Neural crest cell (in vitro differentiated cells): Measurements from ENCODE around the gene PPP3CA. TPM values are rescaled to one million over a fixed set of nuclear protein-coding genes. Genes with fewer than 3 reads are reported as not detected.

Experiments used
- DNase-seq: peaks from one replicate; pipeline ENCODE4 v3.0.0; 2021; ENCODE audit warnings: low read depth, mixed read lengths, low spot score
- H3K27ac Mint-ChIP-seq: one replicate; pipeline ENCODE4 v1.8.0; 2021; ENCODE audit warnings: mild to moderate bottlenecking, mixed read lengths; ENCODE audit not compliant: unreplicated experiment
- H3K27me3 Mint-ChIP-seq: 2 replicates; pipeline ENCODE4 v1.8.0; 2021; ENCODE audit warnings: low read depth, mild to moderate bottlenecking, mixed read lengths
- H3K36me3 Mint-ChIP-seq: 2 replicates; pipeline ENCODE4 v1.8.0; 2021; ENCODE audit warnings: low read depth, mild to moderate bottlenecking, mixed read lengths
- H3K4me1 Mint-ChIP-seq: 2 replicates; pipeline ENCODE4 v1.8.0; 2021; ENCODE audit warnings: mixed read lengths
- H3K4me3 Mint-ChIP-seq: one replicate; pipeline ENCODE4 v1.8.0; 2021; ENCODE audit warnings: mild to moderate bottlenecking, mixed read lengths
- H3K9me3 Mint-ChIP-seq: 2 replicates; pipeline ENCODE4 v1.8.0; 2021; ENCODE audit warnings: mixed read lengths
- CTCF ChIP-seq: fragments of 200-600 bp; sonication (generic); conservative IDR thresholded peaks from 2 replicates; pipeline ENCODE4 v1.5.0; 2021; ENCODE audit warnings: antibody characterized with exemption, mild to moderate bottlenecking
- total RNA-seq: library from RNA; stranded (reverse); gene quantifications from 2 replicates; pipeline ENCODE4 v1.2.1, GENCODE V29; 2021

PPP3CA gene
- total RNA-seq, 1 donor from 2014 or later = 12.2 TPM

DNA sequence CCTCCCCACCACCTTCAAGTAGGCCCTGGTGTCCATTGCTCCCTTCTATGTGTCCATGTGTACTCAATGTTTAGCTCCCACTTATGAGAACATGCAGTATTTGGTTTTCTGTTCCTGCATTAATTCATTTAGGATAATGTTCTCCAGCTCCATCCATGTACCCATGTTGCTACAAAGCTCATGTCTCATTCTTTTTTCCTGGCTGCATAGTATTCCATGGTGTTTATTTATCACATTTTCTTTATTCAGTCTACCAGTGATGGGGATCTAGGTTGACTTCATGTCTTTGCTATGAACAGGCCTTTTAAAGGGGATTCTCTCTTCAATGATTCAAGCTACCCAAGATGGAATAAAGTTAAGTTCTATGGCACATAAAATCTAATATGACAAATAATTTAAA, 119.6 kb downstream of the PPP3CA start:
- Mint-ChIP-seq H3K4me1 (no peaks in the 10 kb centered on the region), H3K27ac (no peak overlapping the region), H3K27me3 (no peaks in the 10 kb centered on the region), H3K36me3 (no peaks in the 10 kb centered on the region), H3K9me3 (no peaks in the 10 kb centered on the region), H3K4me3 (no peak overlapping the region)
- DNase-seq = no peak
- TF ChIP-seq CTCF = no peak

- Mint-ChIP-seq H3K27ac (peak overlapping the region; percentile 32), H3K36me3 (no peaks in the 10 kb centered on the region)
- no peak for TF ChIP-seq CTCF
These were observed 122.7 kb downstream of the PPP3CA start for GRCh38 chr4:101224358-101225218.

GRCh38 chr4:101222156-101222845, 125.0 kb downstream of the PPP3CA start:
- Mint-ChIP-seq H3K4me3 (no peak overlapping the region), H3K27ac (no peak overlapping the region), H3K36me3 (no peaks in the 10 kb centered on the region), H3K9me3 (no peaks in the 10 kb centered on the region), H3K27me3 (no peaks in the 10 kb centered on the region), H3K4me1 (no peaks in the 10 kb centered on the region)
- DNase-seq = no peak
- TF ChIP-seq CTCF = no peak

More at GRCh38 chr4:101224358-101225218, 122.7 kb downstream of the PPP3CA start:
- H3K27me3 Mint-ChIP-seq = no peaks in the 10 kb centered on the region
- DNase-seq = no peak
- H3K4me1 Mint-ChIP-seq = no peaks in the 10 kb centered on the region
- no peak overlapping the region for H3K4me3 Mint-ChIP-seq
- H3K9me3 Mint-ChIP-seq = no peaks in the 10 kb centered on the region

- no peak overlapping the region for H3K4me3 Mint-ChIP-seq
- H3K4me1 Mint-ChIP-seq = no peaks in the 10 kb centered on the region
- no peak for TF ChIP-seq CTCF
- H3K27ac Mint-ChIP-seq = no peak overlapping the region
- no peaks in the 10 kb centered on the region for H3K27me3 Mint-ChIP-seq
- no peak for DNase-seq
- H3K9me3 Mint-ChIP-seq = no peaks in the 10 kb centered on the region
- no peaks in the 10 kb centered on the region for H3K36me3 Mint-ChIP-seq
These were observed 126.0 kb downstream of the PPP3CA start for GRCh38 chr4:101221294-101221693.

DNA sequence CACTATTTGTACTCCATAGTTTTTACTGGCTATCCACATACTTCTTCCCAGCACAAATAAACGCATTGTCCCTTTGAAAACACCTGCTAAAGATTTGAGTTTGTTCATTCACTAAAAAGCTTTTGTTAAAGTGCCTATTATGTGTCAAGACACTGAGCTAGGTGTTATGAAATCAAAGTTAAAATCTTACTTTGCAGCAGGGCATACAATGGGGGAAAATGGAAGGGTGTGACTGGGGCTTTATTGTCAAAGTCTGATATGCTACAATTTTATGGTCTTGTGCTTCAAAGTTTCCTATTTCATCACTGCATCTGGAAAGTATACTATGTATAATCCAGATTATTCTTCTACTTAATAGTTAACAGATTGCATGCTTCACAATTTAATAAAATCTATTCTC, 128.4 kb downstream of the PPP3CA start:
- no peak for TF ChIP-seq CTCF
- Mint-ChIP-seq H3K4me3 (no peak overlapping the region), H3K27ac (no peak overlapping the region), H3K36me3 (no peaks in the 10 kb centered on the region), H3K27me3 (no peaks in the 10 kb centered on the region), H3K4me1 (no peaks in the 10 kb centered on the region), H3K9me3 (no peaks in the 10 kb centered on the region)
- DNase-seq = no peak
